ENCODE data around the gene FBLN2. TPM values are rescaled to one million over a fixed set of nuclear protein-coding genes. Genes with fewer than 3 reads are reported as not detected.

FBLN2 gene
- total and polyA plus RNA-seq, 2 of the 4 experiments (the other 2 are of a cell fraction), result 11.8 to 60.8 TPM

- 50% methylated on average over 4 of the region's 8 CpGs; no CpG with 5 or more reads in 1 of the 2 experiments for WGBS, 2 experiments (ENCODE audit: extremely low coverage in 2 of 2, insufficient read length in 1 of 2)
- POLR2A ChIA-PET (ENCODE audit: unreplicated experiment), result no interaction called here
- in situ Hi-C loops (cut with MboI; ENCODE audit: low sequenced_read_pairs), result no loop called here
Observed at GRCh38 chr3:13594146-13594545, 45.2 kb downstream of the FBLN2 start.

More at GRCh38 chr3:13594146-13594545, 45.2 kb downstream of the FBLN2 start:
- Histone ChIP-seq H3K4me1 (ENCODE audit: control insufficient read depth, insufficient read depth, low read length) (peaks cover 3% of the 10 kb centered on the region; the same call in 1 of the 2 replicates), H3K23ac (ENCODE audit: low read depth, low read length) (no peak overlapping the region), H3K79me1 (ENCODE audit: low read depth in 1 of 2, low read length in 2 of 2) (no peaks in the 10 kb centered on the region; a peak in 1 of 4 replicates), H2AFZ (replicated peaks; ENCODE audit: low read length, poor library complexity) (no peak overlapping the region), H3K56ac (ENCODE audit: extremely low read depth, insufficient read depth, low read length) (no peak overlapping the region), H3K27ac (ENCODE audit: insufficient read depth, low read length) (no peak overlapping the region), H3K36me3 (ENCODE audit: control insufficient read depth, insufficient read depth, low read length) (no peaks in the 10 kb centered on the region), H4K91ac (ENCODE audit: insufficient read depth, low read depth, low read length) (no peak overlapping the region), H2BK20ac (ENCODE audit: low read depth, low read length) (no peak overlapping the region), H2BK5ac (ENCODE audit: low read depth, low read length, poor library complexity, severe bottlenecking) (no peak overlapping the region), H4K20me1 (ENCODE audit: insufficient read depth, low read length) (no peaks in the 10 kb centered on the region), H2AK5ac (ENCODE audit: low read depth, low read length) (no peak overlapping the region), H2BK120ac (ENCODE audit: low read depth, low read length) (no peak overlapping the region), H3K9me3 (ENCODE audit: control insufficient read depth, insufficient read depth, low read length) (no peaks in the 10 kb centered on the region), H3K4me2 (ENCODE audit: low read depth, low read length) (no peak overlapping the region), H3K9ac (ENCODE audit: low read depth, low read length) (no peak overlapping the region), H3K18ac (ENCODE audit: low read depth, low read length) (no peak overlapping the region), H3K27me3 (ENCODE audit: control insufficient read depth, insufficient read depth, low read length) (peaks cover 4% of the 10 kb centered on the region; the same call in 1 of the 2 replicates), H3K4ac (ENCODE audit: low read depth, low read length) (no peak overlapping the region), H4K5ac (ENCODE audit: low read depth, low read length) (no peak overlapping the region), H3K9me1 (ENCODE audit: insufficient read depth, low read length) (0 out of 2 replicates have a peak, but pooled peaks cover 1% of the 10 kb centered on the region), H3K4me3 (ENCODE audit: insufficient read depth, low read depth, low read length) (no peak overlapping the region), H3K14ac (replicated peaks; ENCODE audit: low read depth, low read length) (no peak overlapping the region), H2BK15ac (ENCODE audit: low read depth, low read length) (no peak overlapping the region), H4K8ac (ENCODE audit: low read depth in 2 of 2, low read length in 2 of 2) (no peak overlapping the region), H2AK9ac (replicated peaks; ENCODE audit: low read depth, low read length, poor library complexity) (no peak overlapping the region)
- BruUV-seq (replicated peaks), result no TSS peak
- TF ChIP-seq RAD21 (IDR thresholded peaks at IDR 0.05; ENCODE audit: low read length) (no peak), MAZ (IDR thresholded peaks at IDR 0.05; ENCODE audit: borderline replicate concordance, low read depth, low read length) (no peak), MAFK (IDR thresholded peaks at IDR 0.05; ENCODE audit: low read depth, low read length) (no peak), NFE2L2 (IDR thresholded peaks at IDR 0.05; ENCODE audit: low read depth, low read length) (no peak), BHLHE40 (IDR thresholded peaks at IDR 0.05; ENCODE audit: low read depth, low read length) (no peak), USF2 (IDR thresholded peaks at IDR 0.05; ENCODE audit: low read depth, low read length) (no peak)
- DNase-seq, result no peak
- intact Hi-C loops (cut with micrococcal nuclease), result no loop called here
- ATAC-seq (ENCODE audit: low read depth), result no peak
- dilution Hi-C loops (cut with HindIII; ENCODE audit: low sequenced_read_pairs, unreplicated experiment), result no loop called here
- CTCF ChIA-PET, result no interaction called here

All from IMR-90 (cell line).